Omental fat pad (tissue), 4 donors: ENCODE results near the gene ZSWIM4. TPM values are rescaled to one million over a fixed set of nuclear protein-coding genes. Genes with fewer than 3 reads are reported as not detected.
A peak's percentile ranks its signal among the peaks of the same experiment; 100 is the strongest.

ENCODE experiments used
- ATAC-seq: fragments of 150-250 bp; one replicate; pipeline ENCODE4 v1.9.1; 2016; ENCODE audit warnings: mild to moderate bottlenecking, moderate library complexity; ENCODE audit not compliant: low FRiP score
- DNase-seq: peaks from one replicate; pipeline ENCODE4 v3.0.0-alpha.2; 2019; ENCODE audit warnings: low spot score
- CTCF ChIP-seq, 3 donors: fragments of 450-650 bp; IDR thresholded peaks; one replicate each; pipeline ENCODE4 v1.5.1; 2016 to 2017; ENCODE audit warnings: antibody characterized with exemption in 3 of 3, mild to moderate bottlenecking in 3 of 3, moderate library complexity in 2 of 3
- total RNA-seq, 4 donors: library from RNA; depleted of rRNA; stranded (reverse); fragments of >200 nt; gene quantifications; one replicate each; pipeline ENCODE4 v1.1.0, GENCODE V29; 2016

ZSWIM4 gene
- total RNA-seq, 4 donors from 2014 or later: 3.8 to 5.2 (median 4.6) TPM

DNA sequence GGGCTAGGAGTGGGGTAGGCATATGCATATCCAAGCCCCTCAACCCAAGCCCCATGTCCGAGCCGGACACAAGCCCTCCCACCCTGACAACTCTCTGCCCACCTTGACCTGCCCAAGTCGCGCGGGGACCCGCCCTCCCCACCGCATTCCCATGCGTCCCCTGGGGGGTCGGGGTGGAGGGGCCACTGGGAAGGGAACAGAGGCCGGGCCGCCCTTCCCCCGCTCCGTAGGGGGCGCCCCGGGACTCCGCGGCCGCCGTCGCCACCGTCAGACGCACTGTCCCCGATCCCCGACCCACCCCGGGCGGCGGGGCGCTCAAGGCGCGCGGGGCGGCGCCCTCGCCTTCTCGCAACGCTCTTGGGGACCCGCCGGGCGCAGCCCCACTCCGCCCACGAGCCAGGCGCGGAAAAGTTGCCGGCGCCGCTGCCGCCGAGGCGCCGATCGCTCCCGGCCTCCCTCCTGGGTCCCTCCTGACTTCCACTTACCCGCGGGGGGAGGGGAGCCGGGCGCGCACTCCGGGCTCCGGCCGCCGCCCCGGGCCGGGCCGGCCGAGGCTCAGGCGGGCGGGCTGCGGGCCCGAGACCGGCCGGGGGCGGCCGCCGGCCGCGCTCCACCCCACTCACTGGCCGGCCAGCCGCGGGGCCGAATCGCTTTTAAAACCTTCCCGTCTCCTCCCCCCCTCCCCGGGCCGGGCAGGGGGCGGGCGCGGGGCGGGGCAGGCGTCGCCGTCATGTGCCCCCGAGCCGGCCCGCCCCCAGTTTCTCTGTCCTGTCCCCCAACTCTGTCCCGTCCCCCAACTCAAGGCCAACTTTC is 47.3 kb downstream of the ZSWIM4 start:
- DNase-seq (no peak), ATAC-seq (peak; percentile 46)
- TF ChIP-seq CTCF (IDR thresholded peaks at IDR 0.05): no peak

DNA sequence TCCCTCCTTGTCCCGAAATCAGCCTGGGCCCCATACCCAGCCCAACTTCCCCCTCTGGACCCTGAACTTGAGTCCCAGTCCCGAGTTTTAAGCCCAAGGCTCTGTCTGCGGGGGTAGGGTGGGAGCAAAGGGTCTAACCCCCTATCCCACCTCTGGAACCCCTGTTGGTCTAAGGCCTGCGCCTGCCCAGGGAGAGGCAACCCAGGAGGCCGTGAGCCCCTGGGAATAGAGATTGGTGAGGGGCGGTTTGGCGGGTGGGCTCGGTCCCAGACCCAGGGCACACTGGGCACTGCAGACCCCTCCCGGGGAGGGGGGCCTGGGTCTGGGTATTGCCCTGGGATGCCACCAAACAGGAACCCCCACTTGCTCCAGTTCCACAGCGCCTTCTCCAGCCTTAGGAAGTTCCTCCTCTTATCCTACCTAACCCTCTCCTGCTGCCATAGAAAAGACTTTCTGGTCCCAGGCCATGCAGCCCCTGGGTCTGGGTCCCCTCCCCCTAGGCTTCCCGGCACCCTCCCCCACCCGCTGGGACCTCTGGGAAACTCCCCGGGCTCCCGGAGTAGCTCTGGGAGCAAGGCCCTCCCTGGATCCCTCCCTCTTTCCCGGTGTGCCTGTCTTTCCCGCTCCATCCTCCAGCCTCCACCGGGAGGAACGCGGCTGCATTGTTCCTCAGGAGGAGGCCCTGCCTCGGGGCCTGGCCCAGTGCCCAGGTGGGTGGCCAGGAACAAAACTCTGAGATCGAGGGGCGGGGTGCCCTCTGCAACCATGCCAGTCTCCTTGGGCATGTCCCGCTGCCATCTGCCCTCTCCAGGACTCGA is 48.1 kb downstream of the ZSWIM4 start:
- no peak for TF ChIP-seq CTCF (IDR thresholded peaks at IDR 0.05)
- ATAC-seq: no peak
- no peak for DNase-seq

GRCh38 chr19:13844130-13844631 is 48.9 kb downstream of the ZSWIM4 start:
- DNase-seq (no peak), ATAC-seq (no peak)
- TF ChIP-seq CTCF (IDR thresholded peaks at IDR 0.05): no peak

GRCh38 chr19:13846557-13847406 is 51.5 kb downstream of the ZSWIM4 start:
- no peak for TF ChIP-seq CTCF (IDR thresholded peaks at IDR 0.05)
- peak; percentile 88 for DNase-seq
- peak; percentile 29 for ATAC-seq

DNA sequence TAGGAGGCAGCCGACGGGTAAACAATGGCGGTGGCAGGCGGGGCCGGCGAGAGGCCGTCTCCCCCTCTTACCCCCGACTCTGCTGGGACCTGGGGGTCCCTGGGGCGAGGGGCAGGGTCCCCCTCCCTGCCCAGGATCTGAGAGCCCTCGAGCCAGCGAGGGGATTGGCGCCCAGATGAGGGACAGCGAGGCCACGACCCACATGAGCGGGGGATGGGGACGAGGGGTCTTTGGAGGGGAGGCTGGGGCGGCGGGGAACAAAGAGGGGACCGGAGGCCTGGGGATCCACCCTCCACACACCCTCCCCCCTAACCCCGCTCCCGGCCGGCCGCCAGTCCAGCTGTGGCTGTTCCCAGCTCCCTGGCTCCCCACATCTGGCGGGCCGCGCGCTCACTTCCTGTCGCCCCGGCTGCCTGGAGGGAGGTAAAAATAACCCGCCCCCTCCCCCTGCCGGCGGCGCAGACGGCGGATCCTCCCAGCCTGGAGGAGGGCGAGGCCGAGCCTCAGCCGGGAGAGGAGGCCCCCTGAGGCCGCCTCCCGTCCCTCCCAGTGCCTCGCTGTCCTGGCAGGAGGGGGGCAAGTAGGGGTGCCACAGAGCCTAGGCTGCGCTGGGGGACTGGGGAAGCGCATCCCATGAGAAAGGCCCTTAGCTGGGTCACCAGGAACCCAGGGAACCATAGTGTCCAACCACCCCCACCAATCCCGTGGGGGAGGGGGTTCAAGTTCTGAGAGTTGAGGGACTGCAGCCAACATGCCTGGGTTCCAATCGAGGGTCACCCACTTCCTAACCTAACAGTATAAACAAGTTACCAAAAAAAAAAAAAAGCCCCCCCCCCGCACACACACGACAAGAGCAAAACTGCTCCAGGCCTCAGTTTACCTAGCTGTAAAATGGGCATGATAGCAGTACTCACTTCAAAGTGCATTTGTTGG is 52.4 kb downstream of the ZSWIM4 start:
- DNase-seq: no peak
- TF ChIP-seq CTCF (IDR thresholded peaks at IDR 0.05): no peak
- peak; percentile 49 for ATAC-seq

- ATAC-seq (no peak), DNase-seq (no peak)
- no peak for TF ChIP-seq CTCF (IDR thresholded peaks at IDR 0.05)
Observed at GRCh38 chr19:13848340-13848677, 53.1 kb downstream of the ZSWIM4 start.
